Suppressor macrophage treated with lipopolysaccharide for 1 hour (primary cell): ENCODE data around the gene DCLK1.

ENCODE experiments used
- DNase-seq, 3 donors: peaks; one replicate each; pipeline ENCODE4 v3.0.0-alpha.2; 2020 to 2022

Gene DCLK1

DNA sequence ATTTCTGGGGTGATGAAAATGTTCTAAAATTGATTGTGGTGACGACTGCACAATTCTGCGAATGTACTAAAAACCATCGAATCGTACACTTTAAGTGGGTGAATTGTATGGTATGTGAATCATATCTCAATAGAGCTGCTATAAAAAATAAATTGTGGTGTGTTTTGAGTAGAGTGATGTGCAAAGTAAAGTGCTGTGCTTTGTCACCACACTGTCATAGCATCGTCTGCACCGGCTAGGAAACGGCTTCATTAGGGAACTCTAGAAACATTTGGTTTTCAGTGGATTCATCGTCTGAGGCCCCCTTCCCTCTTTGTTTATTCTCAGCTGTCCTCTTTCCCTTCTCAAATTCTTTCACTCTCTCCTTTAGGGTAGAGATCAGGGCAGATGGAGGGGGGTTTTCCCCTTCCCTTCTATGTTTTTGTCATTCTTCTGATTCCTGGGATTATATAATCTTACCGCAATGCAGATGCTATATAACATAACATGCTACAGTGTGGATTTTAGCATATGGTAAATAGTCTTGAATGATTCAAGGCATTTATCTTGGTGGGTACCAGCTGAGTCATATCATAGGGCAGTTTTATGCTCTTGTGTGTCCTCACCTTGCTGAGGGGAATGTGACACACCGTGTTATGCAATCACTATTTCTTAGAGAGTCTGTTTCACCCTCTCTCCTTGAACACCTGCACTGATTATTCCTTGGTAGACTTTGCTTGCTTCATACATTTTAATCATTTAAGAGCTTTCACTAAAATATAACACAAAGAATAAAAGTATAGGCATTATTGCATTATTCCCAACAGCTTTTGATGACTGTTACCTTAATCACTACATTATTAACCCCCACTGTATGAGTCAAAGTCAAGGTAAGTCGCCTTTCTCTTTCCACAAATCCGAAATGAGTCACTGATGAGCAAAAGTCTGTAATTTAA, 239.4 kb downstream of the DCLK1 start:
- no peak for DNase-seq

DNA sequence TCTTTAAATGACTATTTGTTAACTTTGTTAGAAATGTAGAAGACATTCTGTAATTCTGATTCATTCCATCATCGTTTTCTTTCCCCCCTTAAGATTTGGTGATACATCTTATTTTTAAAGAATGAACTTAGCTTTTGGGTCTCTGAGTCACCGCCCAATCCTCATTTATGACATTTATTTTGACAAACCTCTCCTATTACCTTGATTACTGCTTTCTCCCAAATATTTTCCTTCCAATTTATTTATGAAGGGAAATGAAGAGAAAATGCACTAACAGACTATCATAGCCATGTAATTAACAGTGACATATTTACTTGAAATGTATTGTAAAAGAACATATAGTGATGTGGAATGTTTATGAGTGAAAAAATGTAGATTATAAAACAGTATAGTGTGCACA, 241.6 kb downstream of the DCLK1 start:
- no peak for DNase-seq

DNA sequence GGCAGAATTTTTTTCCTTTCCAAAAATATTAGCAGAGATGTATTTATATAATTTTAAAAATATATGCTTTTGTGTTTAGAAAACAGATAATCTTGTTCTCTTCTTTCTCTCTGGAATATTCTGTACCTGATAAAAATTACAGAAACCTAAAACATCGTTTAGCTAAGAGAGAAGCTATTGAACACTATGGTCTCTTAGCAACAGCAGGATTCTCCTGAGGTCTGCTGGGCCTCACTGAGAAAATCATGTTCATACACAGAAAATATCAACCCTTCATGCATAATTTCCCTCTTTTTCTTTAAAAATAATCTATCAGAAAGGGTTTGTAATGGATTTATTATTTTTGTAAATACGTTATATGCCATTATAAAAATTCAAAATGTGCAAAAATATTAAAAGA, 242.2 kb downstream of the DCLK1 start:
- no peak for DNase-seq

DNA sequence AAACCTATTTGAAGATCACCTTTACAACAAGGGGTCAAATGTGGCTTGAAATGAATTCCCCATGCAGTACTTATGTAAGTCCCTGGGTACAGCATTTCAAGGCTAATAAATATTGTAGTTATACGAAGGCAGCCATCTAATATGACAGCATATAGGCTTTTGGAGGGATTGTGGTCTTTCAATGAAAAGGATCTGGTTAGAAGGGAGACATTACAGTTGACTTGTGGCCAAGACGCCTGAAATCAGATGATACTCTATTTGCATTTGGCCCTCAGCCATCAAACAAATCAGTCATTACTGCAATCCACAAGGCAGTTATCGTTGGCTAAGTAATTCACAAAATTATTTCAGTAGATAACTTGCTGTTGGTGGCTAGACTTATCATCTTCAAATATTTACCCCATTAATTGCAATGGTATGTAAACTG, 242.7 kb downstream of the DCLK1 start:
- no peak for DNase-seq

DNA sequence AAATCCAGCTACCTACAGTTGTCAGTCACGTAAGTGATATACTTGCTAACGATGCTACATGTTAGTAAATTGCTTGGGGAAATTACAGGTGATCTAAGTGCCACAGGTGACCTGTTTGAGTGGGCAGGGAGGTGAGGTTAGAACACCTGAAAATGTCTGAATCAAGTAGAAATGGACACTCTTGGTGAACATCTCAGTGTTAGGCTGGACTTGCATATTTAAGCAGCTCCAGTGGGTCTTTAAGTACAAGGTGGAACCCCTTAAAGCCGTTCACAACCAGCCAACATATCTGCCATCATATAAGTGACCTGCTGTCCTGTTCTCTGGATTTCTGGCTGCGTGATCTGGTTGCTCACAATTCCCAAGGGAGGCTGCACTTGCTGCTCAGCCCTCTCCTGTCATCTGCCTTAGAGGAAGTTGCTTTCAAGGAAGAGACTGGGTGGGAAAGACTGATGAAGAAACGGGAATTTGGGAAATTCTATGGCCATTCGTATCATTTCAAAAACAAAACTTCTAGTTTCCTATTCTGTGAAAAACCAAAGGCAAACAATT, 244.0 kb downstream of the DCLK1 start:
- no peak for DNase-seq

DNA sequence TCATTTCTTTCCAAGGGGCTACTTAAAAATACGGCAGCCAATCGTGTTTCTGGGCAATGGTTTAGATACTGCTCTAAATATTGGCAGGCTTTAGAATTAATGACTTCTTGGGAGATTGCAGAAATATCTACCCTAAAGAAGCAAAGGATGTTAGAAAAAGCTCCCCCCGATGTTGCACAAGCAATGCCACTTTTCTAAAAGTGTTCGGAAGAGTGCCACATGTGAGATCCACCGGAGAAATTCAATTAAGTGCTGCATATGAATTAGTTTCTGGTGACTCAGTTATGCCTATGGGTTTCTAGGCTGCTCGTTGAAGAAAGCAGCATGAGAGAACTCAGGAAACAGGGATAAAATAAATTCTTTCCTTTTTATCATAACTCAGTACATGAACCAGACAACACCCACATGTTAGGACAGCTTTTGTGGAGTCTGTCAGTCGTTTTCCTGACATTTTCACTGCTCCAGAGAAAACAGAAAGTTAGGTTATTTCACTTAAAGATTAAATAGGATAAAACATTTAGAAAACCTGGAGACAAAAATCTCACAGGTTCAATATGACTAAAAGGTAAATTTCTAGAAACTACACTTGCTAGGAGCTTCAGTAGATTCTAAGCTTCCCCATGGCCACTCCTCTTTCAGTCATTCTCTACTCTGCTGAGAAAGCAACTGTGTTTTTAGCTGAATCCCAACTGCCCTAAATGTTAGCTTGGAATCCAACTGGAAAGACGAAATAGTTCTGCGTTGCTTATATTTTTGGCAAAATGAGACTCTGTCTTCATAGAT, 244.7 kb downstream of the DCLK1 start:
- no peak for DNase-seq

DNA sequence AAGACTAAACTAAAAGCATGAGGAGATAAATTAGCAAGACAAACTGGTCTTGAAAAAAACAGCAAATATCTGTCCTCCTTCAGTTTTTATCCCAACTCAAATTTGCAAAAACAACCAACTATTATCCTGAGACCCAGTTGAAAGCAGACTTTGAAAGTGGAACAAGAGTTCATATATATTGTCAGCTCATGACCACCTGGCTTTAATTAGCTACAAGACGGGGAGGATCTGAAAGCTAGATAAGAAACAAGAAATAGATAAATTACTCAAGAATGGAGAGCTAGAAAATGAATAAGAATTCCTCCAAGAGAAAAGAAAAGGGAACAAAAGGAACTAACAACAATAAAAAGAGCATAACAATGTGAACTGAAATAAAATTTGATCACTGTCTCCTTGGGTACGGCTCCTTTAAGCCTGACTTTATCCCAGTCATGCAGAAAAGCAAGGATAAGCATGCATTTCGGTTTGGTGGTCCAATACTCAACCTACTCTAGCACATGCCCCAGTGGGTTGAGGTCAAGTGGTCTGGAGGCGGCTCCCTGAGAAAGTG, 246.9 kb downstream of the DCLK1 start:
- no peak for DNase-seq

DNA sequence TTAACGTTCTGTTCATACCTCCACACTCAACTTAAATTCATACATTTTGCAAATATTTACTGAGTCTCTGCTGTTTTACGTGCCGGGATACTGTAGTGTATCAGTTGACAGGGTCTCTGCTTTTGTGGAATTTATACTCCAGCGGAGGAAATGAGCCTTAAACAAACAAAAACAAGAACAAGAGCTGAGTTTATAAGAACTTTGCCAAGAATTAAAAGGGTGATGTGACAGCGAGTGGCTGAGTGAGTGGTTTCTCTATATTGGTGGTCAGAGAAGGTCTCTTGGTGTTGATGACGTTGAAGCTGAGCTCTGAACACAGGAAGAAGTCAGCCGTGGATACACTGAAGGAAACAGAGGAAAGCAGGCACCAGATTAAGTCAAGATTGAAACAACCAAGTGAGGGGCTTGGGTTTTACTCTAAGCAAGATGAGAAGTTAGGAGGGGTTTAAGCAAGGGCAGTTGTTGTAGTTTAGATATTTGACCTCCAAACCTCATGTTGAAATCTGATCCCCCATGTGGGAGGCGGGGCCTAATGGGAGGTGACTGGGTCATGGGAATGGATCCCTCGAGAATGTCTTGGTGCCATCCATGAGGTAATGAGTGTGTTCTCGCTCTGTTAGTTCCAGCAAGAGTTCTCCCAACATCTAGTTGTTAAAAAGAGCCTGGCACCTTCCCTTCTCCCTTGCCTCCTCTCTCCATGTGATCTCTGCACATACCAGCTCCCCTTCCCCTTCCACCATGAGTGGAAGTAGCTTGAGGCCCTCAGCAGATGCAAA, 248.3 kb downstream of the DCLK1 start:
- DNase-seq, result no peak

DNA sequence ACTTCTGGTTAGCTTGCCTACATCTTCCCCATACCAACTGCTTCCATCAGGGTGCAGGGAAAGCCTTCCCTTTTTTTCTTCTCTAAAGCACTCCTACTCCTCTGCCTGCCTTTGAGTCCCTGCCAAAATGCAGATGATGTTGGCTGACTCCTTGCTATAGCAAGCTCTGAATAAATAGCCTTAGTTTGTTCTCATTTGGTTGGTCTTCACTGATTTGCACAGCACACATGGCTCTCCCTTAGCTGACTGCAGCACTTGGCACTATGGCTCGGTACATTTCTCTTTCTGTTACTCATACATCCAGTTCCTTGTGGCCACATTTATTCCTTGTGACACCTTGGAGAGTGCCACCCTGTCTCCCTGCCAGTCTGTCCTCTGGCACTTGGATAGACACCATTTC, 249.8 kb downstream of the DCLK1 start:
- no peak for DNase-seq

DNA sequence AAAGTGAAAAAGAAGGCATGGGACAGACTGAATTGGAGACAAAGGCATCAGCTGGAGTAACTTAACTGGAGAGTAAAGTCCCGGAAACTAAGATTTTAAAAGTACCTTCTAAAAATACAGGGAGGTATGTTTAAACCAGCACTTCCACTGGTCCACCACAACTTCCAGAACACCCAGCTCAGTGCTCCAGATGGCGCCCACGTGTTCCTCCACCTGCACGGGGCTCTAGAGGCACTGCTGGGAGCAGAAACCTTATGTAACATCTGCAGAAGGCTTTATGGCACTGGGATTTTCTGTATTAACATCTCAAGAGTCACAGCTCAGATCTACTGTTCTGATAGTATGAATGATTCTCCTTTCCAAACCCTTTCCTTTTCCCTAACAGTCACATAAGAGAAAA, 252.1 kb downstream of the DCLK1 start:
- DNase-seq, result no peak

DNA sequence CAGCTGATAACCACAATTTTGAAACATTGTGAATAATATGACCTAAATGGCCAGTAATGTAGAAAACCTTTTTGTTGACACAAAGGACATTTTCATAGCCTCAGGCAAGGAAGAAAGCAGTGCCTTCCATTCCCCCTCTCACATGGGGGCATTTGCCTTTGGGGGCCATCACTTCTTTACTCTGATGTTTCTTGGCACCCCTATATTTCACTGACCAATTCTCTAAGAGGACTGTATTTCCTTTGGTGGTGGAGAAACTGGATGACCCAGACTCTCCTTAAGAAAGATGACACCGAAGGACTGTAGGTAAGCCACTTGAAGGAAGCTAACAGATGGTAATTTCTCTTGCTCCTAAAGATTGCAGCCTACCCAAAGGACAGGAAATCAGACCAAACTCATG, 254.6 kb downstream of the DCLK1 start:
- no peak for DNase-seq

DNA sequence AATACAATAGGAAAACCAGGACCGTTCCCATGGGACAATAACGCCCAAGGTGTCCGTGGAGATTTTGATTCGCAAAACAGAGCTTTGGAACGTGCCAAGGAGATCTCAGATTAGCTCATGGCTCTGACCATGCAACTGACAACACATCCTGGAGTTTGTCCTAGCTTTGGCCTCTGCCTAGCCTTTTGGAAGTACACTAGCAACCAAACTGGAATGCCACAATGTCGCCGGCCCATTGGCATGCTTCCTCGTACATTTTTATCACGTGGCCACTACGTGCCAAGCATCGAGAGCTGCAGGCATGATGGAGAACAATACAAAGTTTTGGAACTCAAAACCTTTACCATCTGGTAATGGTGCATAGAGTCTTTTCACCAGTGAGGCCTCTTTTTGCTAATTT, 256.5 kb downstream of the DCLK1 start:
- no peak for DNase-seq

DNA sequence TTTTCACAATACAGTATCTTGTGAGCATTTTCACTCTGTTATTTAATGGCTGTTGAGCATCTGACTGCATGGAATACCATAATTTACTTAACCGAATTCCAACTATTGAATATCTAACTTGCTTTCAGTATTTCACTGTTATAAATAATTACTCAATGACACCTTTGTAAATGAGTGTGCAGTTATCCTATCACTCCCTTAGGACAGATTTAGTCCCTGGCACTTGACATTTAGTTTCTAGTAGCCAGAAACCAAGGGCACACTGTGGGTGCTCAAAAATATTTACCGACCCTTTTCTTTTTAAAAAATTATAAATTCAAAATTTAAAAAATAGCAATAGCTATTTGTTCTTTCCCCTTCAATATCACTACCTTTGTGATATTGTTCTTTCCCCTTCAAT, 258.8 kb downstream of the DCLK1 start:
- DNase-seq, result no peak

DNA sequence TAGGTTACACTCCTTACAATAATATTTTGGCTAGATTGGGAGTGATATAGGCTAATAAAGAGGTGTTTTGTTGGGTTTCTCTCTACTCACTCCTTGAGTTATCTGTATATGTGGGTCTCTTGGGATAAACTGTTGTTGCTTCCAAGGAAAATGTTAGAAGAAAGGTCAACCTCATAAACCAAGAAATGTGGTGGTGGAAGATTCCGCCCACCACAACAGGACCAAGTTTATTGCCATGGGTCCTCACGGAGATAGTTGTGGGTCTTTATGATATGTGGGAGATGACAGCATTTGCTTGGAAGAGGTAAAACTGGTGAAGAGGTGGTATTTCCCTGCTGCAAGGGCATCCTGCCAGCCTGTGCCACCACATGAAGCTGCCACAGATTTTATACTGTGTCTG, 259.6 kb downstream of the DCLK1 start:
- DNase-seq, result no peak

DNA sequence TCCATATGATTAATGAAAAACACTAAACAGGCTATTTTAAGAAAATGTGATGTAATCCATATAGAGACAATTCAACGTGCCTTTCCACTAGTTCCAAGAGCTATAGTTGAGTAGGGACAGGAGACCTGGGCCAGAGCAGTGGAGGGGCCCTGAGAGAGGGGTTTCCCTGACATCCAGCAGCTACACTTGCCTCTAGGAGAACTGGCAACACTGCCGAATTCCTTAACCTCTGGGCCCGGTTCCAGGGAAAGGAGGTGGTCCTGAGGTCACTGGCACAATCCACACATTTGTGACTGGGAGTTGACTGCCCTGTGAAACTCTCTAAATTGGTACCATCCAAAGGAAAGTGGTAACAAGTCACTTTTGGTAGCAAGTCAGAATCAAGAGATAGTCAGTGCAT, 264.4 kb downstream of the DCLK1 start:
- no peak for DNase-seq

DNA sequence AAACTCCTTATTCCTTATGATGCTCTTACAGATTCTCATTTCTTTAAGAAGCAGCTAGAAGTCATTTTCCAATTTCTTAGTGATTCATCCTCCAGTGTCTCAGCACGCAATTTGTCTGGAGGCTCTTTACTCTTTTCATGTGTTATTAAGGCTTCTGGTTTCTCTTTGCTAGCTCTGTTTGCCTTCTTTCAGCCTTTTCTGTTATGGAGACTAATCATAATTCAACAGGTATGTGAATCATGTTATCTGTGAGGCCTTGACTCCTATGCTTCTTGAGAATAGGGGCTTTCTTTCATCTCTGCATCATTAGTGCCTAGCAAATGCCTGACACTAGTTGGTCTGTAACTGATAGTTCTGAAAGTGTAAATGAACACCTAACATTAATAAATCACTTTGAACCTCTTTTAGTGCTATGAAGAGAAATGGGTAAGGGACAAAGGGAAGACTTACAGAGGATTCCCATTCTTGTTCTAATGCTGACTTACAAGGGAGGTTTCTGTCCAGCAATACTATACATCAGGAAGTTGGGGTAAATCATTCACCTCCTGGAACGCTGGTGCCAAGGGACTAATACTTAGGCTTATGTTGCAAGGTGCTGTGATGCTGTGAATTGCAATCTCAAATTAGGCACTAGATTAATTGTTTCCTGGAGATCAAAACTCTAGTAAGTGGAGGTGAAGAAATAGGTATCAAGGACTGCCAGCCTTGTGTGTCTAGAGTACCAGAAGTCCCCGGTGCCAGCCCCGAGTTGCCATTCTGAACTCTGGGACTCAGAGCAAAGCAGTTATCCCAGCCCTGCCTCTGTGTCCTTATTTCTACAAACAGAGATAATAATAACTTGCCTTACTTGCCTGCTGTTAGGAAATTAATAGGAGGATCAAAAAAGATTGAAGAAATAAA, 265.6 kb downstream of the DCLK1 start:
- no peak for DNase-seq

DNA sequence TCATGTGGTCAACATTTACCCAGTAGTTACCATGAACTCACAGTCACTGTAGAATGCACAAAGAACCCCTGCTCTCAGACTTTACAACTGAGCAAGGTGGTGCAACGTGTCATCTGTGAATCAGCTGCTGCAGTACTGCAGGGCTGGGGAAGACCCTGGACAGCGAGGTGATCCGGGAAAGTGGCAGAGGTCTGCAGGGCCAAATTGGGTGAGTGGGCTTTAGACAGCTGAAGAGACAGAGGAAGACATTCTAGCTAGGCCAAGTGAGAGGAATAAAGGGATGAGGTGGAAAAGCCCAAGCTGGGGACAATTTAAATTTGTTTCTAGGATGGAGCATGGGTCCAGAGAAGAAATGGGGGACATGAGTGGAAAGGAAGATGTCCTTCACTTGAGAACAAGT, 270.5 kb downstream of the DCLK1 start:
- no peak for DNase-seq

DNA sequence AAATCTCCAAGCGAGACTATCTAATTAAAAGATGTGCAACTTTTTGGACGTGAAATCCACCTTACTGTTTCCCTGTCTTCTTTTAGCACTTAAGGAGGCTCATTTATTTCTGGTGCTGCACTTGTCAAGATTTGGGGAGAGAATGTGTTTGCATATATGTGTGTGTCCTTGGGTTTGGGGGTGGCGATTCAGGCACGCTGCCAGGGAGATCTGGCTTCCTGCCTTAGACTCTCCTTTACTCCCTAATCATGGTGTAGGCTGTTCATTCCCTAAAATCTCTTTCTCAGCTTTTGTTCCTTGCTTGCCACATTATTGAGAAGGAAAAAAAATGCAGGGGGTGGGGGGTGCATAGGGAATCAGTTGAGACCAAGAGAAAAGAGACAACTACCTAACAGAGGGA, 271.2 kb downstream of the DCLK1 start:
- no peak for DNase-seq

DNA sequence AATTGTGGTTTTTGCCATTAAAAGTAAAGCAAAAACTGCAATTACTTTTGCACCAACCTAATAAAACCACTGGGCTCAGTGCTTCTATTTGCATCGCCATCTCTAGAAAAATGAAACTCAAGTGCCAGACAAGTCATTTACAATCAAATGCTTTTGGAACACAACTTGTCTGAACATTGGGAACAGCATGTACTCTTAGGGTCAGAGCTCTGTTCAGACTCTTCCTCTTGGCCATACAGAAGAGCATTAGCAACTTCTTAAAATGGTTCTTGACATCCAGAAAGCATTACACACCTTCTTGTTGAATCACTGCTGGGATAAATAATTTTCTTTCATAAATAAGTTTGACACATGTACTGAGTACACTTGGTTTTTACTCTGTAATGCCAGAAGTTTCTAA, 272.5 kb downstream of the DCLK1 start:
- DNase-seq, result no peak

DNA sequence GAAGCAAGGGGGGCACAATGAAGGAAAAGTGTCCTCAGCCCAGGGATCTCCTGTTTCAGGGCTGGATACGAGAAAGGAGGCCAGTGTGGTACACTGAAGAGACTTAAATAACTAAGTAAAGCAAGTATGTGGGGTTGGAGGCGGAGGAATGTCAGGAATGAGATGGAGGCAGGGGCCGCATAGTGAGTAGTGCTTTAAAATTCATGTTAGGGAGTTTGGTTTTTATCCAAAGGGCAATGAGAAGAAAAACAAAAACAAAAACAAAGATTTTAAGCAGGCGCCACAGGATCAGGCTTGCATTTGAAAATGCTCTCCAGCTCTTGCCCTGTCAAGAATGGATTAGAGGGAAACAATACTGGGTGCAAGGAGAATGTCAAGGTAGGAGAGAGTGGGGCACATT, 273.4 kb downstream of the DCLK1 start:
- no peak for DNase-seq

DNA sequence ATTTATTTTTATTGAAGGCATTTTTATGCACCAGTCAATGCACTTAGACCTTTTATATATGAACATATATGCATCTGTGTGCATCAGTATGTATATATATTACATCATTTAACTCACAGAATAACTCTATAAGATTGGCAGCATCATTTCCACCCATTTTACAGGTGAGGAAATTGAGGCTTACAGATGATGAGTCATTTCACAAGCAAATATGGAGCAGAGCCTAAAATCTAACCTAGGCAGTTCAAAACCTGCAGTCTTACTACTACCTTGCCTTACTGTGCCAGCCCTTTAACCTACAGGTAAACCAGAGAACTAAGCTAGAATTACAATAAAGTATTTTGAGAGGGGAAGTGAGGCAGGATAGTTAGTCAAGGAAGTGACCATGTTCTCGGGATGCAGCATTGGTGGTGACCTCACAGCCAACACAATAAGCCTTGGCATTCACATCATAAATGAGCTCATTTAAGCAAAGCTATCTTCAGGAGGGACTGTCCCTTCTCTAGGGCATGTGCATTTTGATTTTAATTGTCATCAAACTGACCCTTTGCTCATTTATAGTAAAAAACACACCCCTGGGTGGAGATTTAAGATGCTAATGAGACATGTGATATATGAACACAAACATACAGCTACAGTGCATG, 274.3 kb downstream of the DCLK1 start:
- no peak for DNase-seq
